ENCODE measurements around the gene RB1. TPM values are rescaled to one million over a fixed set of nuclear protein-coding genes. Genes with fewer than 3 reads are reported as not detected.

RB1 gene
- total and polyA plus RNA-seq, 2 donors (not counting 3 experiments of a cell fraction or from before 2014, with no cell fraction given), result 8.0 to 41.2 TPM

- no peaks in the 10 kb centered on the region for H3K79me2 ChIP-seq (ENCODE audit: control insufficient read depth, insufficient read depth, low read length)
- CTCF ChIA-PET, result interaction anchor here (1.4 to 1.6 kb wide), 2 partner anchors 9 to 143 kb away, joined by 4 to 7 read pairs; no protein-coding TSS in a partner anchor
- H2AFZ ChIP-seq (ENCODE audit: low read depth, low read length), result peak overlapping the region; percentile 30
- peak; percentile 82 for DNase-seq (ENCODE audit: low read depth, low spot score)
- no peaks in the 10 kb centered on the region for H4K20me1 ChIP-seq (replicated peaks; ENCODE audit: control insufficient read depth, extremely low read depth, insufficient read depth, low read length)
- no peak overlapping the region for H3K4me3 ChIP-seq (replicated peaks in 1 of 3; ENCODE audit: insufficient read depth in 1 of 3, low read depth in 1 of 3, low read length in 3 of 3)
- H3K9ac ChIP-seq (replicated peaks; ENCODE audit: extremely low read depth, insufficient read depth, low read length), result no peak overlapping the region
- TF ChIP-seq MAX (IDR thresholded peaks at IDR 0.05; ENCODE audit: insufficient read depth, insufficient read length) (no peak), JUN (IDR thresholded peaks at IDR 0.05; ENCODE audit: borderline replicate concordance, insufficient read depth, insufficient read length, low read depth) (no peak), POLR2A (IDR thresholded peaks at IDR 0.05; ENCODE audit: low read depth, low read length) (no peak), FOS (IDR thresholded peaks at IDR 0.05; ENCODE audit: borderline replicate concordance, insufficient read depth, low read length) (no peak)
- BruUV-seq (replicated peaks), result no TSS peak
- peak; percentile 81 for FAIRE-seq
- dilution Hi-C loops (cut with MboI; ENCODE audit: extremely low pct_ligation_motif_present, low sequenced_read_pairs) (no loop called here), intact Hi-C loops (cut with micrococcal nuclease) (loop anchor here (1.0 kb wide), 1 partner anchor 9 kb away; no protein-coding TSS in a partner anchor)
- no peaks in the 10 kb centered on the region for H3K27me3 ChIP-seq (ENCODE audit: control insufficient read depth in 2 of 2, insufficient read depth in 2 of 2, low read length in 2 of 2)
- H3K4me1 ChIP-seq (ENCODE audit: control insufficient read depth, extremely low read depth, insufficient read depth, low read length), result peaks cover 21% of the 10 kb centered on the region
- H3K9me1 ChIP-seq (replicated peaks; ENCODE audit: control insufficient read depth, extremely low read depth, insufficient read depth, low read length), result no peaks in the 10 kb centered on the region
- H3K27ac ChIP-seq (ENCODE audit: insufficient read depth, low read depth, low read length), result no peak overlapping the region
- H3K36me3 ChIP-seq (ENCODE audit: control insufficient read depth in 2 of 2, extremely low read depth in 1 of 2, insufficient read depth in 2 of 2, low read length in 2 of 2), result no peaks in the 10 kb centered on the region
- H3K9me3 ChIP-seq (replicated peaks; ENCODE audit: control insufficient read depth, insufficient read depth, low read length), result no peaks in the 10 kb centered on the region
- peak overlapping the region; percentile 75 for H3K4me2 ChIP-seq (ENCODE audit: insufficient read depth, low read length)
- POLR2A ChIA-PET, result interaction anchor here (0.6 kb wide), 1 partner anchor 24 kb away, joined by 3 read pairs; the partner anchor contains the start of gene LPAR6
Measured at GRCh38 chr13:48437371-48437770, 133.8 kb downstream of the RB1 start.

DNA sequence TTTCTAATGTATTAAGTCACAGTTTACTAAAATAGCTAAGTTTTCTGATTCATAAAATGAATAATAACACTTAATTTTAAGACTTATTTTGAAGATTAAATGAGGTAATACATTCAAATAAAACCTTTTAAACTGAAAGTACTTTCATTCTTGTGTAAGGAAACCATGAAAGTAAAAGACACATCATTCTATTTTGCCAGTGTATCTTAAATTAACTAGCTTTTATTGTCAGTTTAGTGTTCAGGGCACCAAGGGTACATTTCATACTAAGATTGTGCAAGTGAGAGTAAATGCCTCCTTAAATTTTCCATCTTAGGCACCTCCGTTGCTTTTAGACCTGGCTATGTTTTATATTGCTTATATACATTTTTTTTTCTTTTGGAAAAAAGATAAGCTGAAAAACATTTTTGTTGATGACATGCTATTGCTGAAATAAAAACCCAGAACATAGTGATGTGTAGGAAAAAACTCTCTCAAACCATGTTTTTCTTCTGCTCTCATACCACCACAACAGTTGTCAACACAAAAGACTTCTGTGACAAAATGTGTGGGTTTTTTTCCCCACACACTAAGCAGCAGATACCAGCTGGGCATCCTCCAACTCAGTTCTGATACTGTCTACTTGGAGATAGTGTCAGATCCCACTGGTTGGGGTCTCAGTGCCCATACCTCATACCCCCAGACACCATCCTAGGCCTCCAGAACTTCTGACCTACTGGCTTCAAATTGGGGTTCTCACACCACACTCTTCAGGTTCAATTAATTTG is 140.1 kb downstream of the RB1 start:
- H4K20me1 ChIP-seq (replicated peaks; ENCODE audit: control insufficient read depth, extremely low read depth, insufficient read depth, low read length), result no peaks in the 10 kb centered on the region
- no peak for FAIRE-seq
- ChIA-PET POLR2A (no interaction called here), CTCF (interaction anchor here (0.6 to 2.1 kb wide), 3 partner anchors 89 to 307 kb away, joined by 3 to 7 read pairs (median 3); no protein-coding TSS in a partner anchor)
- H3K79me2 ChIP-seq (ENCODE audit: control insufficient read depth, insufficient read depth, low read length), result no peaks in the 10 kb centered on the region
- H3K36me3 ChIP-seq (ENCODE audit: control insufficient read depth in 2 of 2, extremely low read depth in 1 of 2, insufficient read depth in 2 of 2, low read length in 2 of 2), result no peaks in the 10 kb centered on the region
- H2AFZ ChIP-seq (ENCODE audit: low read depth, low read length), result no peak overlapping the region
- intact Hi-C loops (cut with micrococcal nuclease) (no loop called here), dilution Hi-C loops (cut with MboI; ENCODE audit: extremely low pct_ligation_motif_present, low sequenced_read_pairs) (no loop called here)
- no peak overlapping the region for H3K9ac ChIP-seq (replicated peaks; ENCODE audit: extremely low read depth, insufficient read depth, low read length)
- H3K4me1 ChIP-seq (ENCODE audit: control insufficient read depth, extremely low read depth, insufficient read depth, low read length), result peaks cover 30% of the 10 kb centered on the region
- no TSS peak for BruUV-seq (replicated peaks)
- no peak for DNase-seq (ENCODE audit: low read depth, low spot score)
- H3K9me3 ChIP-seq (replicated peaks; ENCODE audit: control insufficient read depth, insufficient read depth, low read length), result no peaks in the 10 kb centered on the region
- no peak overlapping the region for H3K4me2 ChIP-seq (ENCODE audit: insufficient read depth, low read length)
- no peaks in the 10 kb centered on the region for H3K9me1 ChIP-seq (replicated peaks; ENCODE audit: control insufficient read depth, extremely low read depth, insufficient read depth, low read length)
- H3K27me3 ChIP-seq (ENCODE audit: control insufficient read depth in 2 of 2, insufficient read depth in 2 of 2, low read length in 2 of 2), result no peaks in the 10 kb centered on the region
- no peak overlapping the region for H3K4me3 ChIP-seq (replicated peaks in 1 of 3; ENCODE audit: insufficient read depth in 1 of 3, low read depth in 1 of 3, low read length in 3 of 3)
- TF ChIP-seq FOS (IDR thresholded peaks at IDR 0.05; ENCODE audit: borderline replicate concordance, insufficient read depth, low read length), result no peak
- no peak overlapping the region for H3K27ac ChIP-seq (ENCODE audit: insufficient read depth, low read depth, low read length)

Measured in endothelial cell of umbilical vein (primary cell).